ENCODE results near the gene RBSN.

The RBSN gene

DNA sequence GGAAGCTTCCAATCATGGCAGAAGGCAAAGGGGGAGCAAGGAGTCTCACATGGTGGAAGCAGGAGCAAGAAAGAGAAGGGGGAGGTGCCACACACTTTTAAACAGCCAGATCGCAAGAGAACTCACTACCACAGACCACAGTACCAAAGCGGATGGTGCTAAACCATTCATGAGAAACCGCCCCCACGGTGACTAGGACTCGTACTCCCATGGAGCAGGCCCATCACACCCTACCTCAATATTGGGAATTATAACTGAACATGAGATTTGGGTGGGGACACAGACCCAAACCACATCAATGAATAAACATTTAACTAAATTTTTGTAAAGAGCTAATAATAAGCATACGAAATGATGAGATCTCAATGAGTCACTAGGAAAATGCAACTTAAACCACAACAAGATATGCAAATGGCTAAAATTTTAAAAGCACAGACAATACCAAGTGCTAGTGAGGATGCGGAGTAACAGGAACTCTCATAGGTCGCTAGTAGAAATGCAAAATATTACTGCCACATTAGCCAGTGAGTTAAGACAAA lies 43.9 kb downstream of the RBSN start:
- DNase-seq: no peak

DNA sequence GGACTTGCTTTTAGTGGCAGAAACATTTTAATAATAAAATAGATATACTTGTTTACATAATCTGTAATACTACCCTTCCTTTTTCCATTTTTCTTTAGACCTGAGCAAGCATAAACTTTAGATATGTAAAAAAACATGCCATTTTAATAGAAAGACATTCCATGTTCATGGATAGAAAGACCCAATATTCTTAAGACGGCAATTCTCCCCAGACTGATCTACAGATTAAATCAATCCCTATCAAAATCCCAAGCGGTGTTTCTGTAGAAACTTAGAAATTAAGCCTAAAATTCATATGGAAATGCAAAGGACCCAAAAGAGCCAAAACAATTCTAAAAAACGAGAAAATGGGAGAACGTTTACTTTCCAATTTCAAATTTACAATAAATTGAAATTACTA lies 45.4 kb downstream of the RBSN start:
- no peak for DNase-seq

DNA sequence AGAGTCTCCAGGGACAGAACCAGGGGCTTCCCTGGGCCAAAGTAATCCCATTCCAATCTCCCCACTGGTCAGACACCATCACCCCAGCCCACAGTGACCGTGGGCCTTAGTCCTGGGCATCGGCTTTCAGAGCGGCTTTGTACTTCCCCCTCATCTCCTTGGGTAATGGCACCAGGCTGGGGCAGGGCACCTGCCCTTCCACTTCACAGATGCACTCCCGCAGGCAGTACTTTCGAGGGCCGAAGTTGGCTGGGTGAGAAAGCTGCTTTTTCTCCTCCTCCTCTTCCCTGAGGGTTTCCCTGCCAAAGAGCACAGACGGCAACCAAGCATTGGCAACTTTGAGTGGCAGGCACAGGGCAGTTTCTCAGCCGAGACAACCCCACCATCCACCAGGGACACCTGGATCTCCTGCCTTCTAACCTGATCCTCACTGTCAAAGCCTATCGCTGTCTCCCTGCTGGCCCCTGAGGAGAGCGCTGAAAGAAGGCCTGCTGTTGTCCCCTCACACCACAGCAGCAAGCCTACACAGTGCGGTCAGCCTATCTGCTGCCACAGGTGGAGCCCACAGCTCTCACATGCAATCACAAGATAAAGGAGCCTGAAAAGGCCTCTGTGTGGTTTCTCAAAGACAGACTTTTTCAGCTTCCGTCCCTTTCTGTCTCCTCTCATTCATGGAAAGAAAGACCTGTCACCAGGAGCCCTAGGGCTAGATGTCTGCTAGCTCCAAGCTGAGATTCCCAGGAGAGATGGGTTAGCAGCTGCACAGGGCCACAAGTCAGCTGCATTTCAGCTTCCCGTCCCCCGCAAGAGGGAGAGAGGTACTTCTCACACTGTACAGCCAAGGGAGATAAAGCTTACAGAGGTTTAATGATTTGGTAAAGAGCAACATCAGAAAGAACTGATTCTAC lies 46.4 kb downstream of the RBSN start:
- no peak for DNase-seq

DNA sequence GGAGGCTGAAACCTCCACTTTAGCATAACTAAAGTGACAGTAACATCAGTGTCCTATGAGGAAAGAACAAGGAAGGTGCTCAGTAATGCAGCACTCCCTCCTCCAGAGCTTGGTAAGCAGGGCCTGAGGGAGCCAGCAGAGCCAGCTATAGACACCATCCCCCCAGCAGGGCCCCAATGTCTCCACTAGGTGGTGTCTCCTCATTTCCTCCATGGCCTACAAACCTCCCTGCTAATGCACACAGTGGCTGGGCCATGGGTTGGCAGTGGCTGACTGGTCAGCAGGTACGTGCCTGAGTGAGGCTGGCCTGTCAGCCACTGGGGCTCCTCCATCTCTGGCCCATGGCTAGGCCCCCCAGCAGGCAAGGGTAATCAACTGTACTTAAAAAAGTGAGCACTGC lies 47.4 kb downstream of the RBSN start:
- DNase-seq: no peak

DNA sequence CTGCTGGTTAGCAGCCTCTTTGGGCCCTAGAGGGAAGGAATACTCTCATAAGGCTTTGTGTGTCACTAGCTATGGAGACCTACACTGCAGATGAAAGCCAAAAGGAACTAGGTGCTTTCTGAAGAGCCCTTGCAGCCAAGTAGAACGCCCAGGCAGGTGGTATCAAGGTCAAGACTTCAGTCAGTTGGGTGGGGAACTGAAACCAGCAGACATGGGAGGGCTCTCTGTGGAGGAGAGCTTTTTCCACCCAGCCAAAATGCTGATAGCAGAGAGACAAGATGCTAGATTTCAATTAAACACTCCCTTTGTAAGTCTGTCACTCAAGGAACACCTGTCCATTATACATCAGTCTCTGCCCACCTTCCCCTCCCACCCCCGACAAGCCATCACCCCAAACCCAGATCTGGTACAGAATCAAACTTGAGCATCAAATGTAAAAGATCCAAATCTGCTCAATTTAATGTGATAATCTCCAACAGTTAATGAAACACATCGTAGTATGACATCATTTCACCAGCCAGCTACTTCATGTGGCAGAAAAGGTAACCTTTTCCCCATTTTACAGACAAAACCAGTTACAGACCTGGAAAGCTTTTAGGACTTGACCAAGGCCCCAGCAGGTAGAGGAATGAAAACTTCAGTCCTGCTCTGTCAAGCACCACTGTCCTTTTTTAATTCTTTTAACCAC lies 48.4 kb downstream of the RBSN start:
- no peak for DNase-seq

DNA sequence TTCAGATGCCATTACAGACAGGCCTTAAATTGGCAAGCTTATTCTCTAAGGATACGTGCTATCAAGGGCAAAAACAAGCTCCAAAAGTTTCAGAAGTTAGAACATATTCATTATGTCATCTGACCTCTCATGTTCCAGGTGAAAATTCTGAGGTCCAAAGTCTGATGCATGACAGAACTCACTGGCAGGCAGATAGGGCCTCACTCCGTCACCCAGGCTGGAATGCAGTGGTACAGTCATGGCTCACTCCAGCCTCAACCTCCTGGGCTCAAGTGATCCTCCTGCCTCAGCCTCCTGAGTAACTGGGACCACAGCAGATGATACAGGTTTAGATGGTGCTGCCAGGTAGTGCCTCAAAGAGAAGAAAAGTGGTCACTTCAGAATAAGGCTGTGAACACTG lies 49.4 kb downstream of the RBSN start:
- DNase-seq: no peak

DNA sequence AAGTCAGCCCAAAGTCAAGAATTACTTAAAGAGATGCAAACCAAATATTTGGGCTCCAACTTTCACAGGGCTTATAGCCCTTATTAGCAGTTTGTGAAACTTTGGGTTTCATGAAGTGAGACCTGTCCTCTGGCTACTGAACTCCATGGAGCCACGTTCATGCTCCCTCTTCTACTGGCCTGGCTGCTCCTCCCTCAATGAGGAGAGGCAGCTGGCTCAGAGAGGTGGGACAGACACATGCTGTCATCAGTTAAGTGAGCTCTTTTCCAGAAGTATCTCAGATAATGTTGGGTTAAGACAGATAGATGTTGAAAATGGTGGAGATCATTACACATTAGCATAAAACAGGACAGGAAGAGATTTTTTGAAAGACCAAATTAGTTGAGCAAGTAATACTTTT lies 53.3 kb downstream of the RBSN start:
- no peak for DNase-seq

DNA sequence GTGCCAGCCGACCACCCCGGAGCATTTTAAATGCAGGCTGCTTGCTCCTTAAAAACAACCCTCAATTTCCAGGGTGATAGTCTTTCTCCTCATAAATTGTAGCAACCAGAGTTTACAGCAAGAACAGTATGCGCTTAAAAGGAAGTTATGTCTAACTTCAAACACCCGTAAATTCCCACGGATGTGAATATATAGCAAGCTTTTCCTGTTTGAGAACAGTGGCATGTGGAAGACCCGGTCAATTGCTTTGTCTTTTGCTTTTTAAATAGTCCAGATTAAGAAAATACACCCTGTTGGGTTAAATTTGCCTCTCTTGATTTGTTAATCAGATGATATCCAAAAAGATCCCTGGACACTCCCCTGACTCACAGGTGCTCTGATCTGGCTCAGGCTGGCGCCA lies 54.6 kb downstream of the RBSN start:
- DNase-seq: no peak

DNA sequence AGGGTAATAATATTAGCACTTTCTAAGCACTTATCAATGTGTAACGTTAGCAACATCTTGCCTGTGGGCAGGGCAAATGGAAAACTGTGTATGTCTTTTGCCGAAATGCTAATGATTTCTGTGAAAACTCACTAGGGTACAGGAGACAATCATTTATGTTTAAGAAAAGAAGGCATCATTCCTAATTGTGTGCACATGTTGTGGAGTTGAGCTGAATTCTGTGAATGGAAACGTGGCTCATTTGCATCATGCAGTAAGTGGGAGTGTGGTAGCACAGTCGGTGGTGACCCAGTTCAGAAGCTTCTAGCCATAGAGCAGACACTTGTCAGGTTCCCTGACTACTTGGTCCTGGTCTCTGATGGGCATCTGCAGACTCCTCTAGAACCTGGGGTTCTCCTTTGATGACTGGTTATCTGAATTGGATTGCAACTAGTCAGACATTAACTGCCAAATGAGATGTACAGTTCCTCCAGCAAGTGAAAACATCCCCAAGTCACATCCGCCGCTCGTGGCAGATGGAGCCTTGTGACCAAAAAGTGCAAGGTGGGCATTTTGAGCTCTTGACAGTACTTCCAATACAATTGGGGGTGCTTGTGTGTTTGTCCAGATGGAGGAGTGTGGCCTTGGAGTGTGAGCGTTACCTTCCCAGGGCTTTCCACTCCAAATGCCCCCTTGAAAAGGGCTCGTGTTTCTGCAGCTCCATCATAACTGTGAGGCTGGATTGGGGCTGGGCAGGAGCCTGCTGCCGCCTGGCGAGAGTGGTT lies 55.4 kb downstream of the RBSN start:
- DNase-seq: no peak

DNA sequence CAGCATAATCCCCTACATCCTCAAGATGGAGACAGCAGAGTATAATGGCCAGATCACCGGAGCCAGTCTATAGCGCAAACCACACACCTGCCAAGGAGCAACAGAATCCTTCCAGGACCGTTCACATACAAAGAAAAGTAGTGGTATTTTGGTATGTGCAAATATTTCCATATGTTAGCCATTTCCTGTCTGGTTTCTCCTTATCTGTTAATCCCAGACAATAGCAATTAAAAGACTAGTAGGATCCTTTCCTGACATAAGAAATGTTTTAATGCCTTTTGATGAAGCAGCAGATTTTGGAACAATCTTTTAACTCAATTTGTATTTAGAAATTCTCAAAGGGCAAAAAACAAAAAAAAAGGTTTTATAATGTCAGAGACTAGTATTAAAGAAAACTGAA lies 56.0 kb downstream of the RBSN start:
- no peak for DNase-seq

DNA sequence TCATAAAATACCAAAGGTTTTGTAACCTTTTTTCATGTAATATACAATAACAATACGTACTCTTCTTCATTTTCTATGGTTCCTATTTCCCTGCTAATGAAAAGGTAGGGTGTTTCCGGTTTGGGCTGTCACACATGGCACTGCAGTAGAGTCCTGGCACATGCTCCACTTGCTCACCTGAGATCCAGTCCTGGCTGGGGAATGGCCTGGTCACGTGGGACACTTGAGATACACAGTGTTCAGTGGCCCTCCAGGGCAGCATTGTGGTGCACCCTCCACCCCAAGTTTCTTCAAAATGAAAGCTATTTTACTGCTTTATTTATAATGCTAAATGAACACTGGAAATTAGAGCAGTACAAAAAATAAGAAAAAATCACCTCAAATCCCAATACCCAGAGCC lies 57.0 kb downstream of the RBSN start:
- DNase-seq: no peak

DNA sequence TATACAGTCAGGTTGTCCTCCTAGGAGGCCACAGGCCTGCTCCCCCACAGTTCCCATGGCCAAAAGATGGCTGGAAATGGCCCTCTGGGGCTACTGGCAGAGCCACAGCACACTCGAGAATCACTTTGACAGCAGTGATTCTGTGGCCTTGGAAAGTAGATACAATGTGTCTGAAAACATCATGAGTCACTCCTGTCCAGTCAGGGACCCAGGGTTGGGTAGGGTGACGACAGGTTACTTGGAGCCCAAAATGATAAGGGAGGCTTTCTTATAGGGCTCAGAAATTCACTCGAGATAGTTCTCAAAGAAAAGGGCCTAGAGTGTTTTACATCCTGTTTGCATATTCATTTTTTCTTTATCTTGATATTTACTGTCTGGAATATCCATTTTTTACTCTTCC lies 58.1 kb downstream of the RBSN start:
- DNase-seq: no peak

DNA sequence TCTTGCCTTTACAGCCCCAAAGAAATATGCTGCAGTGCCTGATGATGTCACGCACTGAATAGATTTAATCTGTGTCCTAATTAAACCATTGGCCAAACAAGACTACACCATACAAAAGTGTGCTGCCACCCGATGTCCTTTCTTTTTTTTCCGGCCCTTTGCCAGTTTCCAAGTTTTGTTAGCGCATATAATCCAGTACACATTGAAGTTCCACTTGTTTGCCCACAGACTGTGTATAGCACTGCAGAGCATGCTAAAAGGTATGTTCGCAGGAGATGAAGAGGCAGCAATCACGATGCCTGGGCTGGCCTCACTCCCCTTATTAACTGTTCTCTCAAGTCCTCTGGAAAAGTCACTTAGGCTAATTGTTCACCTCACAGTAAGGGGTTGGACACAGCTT lies 60.6 kb downstream of the RBSN start:
- no peak for DNase-seq

DNA sequence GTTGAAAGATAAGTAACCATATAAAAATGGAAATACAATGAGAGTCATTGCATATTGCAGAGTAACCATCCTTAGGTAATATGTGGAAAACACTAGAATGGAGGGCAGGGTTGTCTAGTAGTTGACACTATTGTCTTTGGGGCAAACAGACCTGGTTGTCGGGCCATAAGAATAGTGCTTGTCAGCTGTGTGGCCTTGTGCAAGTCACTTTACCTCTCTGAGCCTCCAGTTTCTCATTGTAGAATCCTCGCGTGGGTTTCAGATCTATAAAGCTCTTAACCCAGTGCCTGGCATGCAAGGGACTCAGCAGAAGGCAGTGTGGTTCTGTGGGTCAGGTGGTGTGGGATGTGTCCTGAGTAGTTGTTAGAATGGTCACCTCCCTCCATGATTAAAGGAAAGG lies 65.8 kb downstream of the RBSN start:
- no peak for DNase-seq

DNA sequence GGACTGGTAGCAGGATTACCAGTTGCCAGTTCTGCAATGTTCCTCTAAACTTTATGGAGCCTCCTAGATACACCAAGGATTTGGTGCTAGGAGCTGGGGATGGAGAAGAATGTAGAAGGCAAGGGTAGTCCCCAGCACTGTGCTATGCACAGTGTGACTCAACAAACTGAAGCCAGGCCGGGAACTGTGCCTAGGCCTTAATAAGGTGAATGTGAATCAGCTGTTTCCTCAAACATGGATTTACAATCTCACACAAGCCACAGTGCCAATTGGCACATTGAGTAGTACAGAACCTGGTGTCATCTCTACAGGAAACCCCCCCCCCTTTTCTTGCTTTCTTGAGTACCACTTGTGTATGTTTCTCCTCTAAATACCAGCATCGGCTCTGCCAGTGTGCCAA lies 66.3 kb downstream of the RBSN start:
- DNase-seq: no peak

DNA sequence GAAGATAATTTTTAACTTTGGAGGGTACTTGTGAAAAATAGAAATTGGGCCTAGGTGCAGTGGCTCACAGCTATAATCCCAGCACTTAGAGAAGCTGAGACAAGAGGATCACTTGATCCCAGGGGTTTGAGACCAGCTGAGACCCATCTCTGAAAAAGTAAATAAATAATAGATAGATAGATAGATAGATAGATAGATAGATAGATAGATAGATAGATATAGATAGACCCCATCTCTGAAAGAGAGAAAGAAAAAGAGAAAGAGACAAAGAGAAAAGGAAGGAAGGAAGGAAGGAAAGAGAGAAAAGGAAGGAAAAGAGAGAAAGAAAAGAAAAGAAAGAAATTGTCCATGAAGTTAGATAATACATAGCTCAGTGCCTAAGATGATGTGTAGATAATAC lies 69.3 kb downstream of the RBSN start:
- DNase-seq: no peak

DNA sequence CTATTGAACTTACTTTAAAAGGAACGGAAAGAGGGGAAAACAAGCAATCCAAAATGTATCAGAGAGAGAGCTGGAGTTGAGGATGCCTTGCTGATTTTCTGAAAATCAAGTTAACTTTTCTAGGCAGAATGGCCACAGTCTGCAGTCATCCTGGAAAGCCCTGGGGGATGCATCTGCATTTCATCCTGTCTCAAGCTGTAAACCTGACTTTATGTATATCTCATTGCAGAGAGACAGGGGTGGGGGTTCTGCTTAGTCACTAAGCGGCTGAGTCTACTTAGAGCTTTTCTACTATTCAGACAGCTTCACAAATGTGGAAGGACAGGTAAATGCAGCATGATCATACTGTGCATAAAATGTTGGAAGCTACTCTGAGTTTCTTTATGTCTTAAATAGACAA lies 75.2 kb downstream of the RBSN start:
- DNase-seq: no peak

DNA sequence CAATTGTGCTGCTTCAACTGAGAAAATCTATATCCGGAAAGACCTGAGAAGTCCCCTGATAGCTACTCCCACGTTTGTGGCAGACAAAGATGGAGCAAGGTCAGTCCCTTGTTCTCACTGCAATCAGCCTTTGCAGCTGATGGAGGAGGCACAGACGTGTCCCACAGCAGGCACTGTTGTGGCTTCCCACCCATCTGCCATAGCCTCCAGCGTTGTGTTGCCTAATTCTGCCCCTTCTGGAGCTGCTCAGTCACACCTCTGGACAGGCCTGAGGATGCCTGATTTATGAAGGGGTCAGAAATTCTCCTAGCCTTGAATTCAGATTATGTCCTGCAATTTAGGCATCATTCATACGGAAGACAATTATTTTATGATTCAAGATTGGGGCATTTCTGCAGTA lies 75.7 kb downstream of the RBSN start:
- DNase-seq: no peak
